ENCODE results near the gene COLEC11. TPM values are rescaled to one million over a fixed set of nuclear protein-coding genes. Genes with fewer than 3 reads are reported as not detected.

Gene COLEC11
- total and polyA plus RNA-seq, 9 of the 15 experiments (the other 6 are each of a cell fraction or from before 2014, with no cell fraction given): 0.32 to 4.3 (median 1.8) TPM

- no peaks in the 10 kb centered on the region for H3K27me3 ChIP-seq (ENCODE audit: control insufficient read depth in 2 of 2, insufficient read depth in 2 of 2, low read length in 2 of 2)
- H3K4me2 ChIP-seq (ENCODE audit: insufficient read depth, low read length): peak overlapping the region; percentile 75
- FAIRE-seq: no peak
- peaks cover 9% of the 10 kb centered on the region; the same call in 1 of the 2 replicates for H3K9me3 ChIP-seq (replicated peaks; ENCODE audit: control insufficient read depth, insufficient read depth, low read depth, low read length)
- no TSS peak for BruUV-seq (replicated peaks)
- intact Hi-C loops (cut with micrococcal nuclease): no loop called here
- peaks cover 18 to 69% of the 10 kb centered on the region in 2 experiments for H3K4me1 ChIP-seq (replicated peaks in 1 of 2; ENCODE audit: control insufficient read depth in 2 of 2, insufficient read depth in 2 of 2, low read length in 2 of 2)
- no peaks in the 10 kb centered on the region for H3K36me3 ChIP-seq (ENCODE audit: control insufficient read depth, insufficient read depth, low read length)
- H3K79me2 ChIP-seq (ENCODE audit: control insufficient read depth, insufficient read depth, low read length): peaks cover 3% of the 10 kb centered on the region; the same call in 1 of the 3 replicates
- 71% methylated on average over 24 of the region's 25 CpGs for WGBS (ENCODE audit: insufficient coverage, low coverage, missing lambda C conversion rate)
- peak overlapping the region; percentile 53; the same call in 1 of the 3 replicates for H3K27ac ChIP-seq (ENCODE audit: extremely low read depth, low read depth, low read length)
- H2AFZ ChIP-seq (ENCODE audit: low read depth, low read length): peak overlapping the region; percentile 89
- TF ChIP-seq TFAP4 (CRISPR knock-in tag; IDR thresholded peaks at IDR 0.05; ENCODE audit: borderline replicate concordance) (0 out of 2 replicates have a peak, but pooled peaks have one; percentile 25), RFX7 (CRISPR knock-in tag; IDR thresholded peaks at IDR 0.05) (no peak)
- CTCF ChIA-PET (ENCODE audit: low intra/inter-chr PET ratio): no interaction called here
- no peaks in the 10 kb centered on the region for H3K9me1 ChIP-seq (ENCODE audit: control insufficient read depth, insufficient read depth, low read length)
- POLR2A ChIA-PET: interaction anchor here (1.4 to 2.3 kb wide), 3 partner anchors 16 to 27 kb away, joined by 3 to 11 read pairs (median 6); no protein-coding TSS in a partner anchor
- H3K9ac ChIP-seq (ENCODE audit: insufficient read depth in 1 of 2, low read depth in 2 of 2, low read length in 2 of 2): peak overlapping the region in 1 of 2 experiments; percentile 27; a peak in 3 of 4 replicates
- in situ Hi-C loops (cut with MboI): no loop called here
- peak overlapping the region; percentile 29; the same call in 1 of the 2 replicates for H3K4me3 ChIP-seq
- H4K20me1 ChIP-seq (replicated peaks; ENCODE audit: control insufficient read depth, insufficient read depth, low read length): no peaks in the 10 kb centered on the region
- peak; percentile 11; the same call in 1 of the 3 replicates for ATAC-seq
- DNase-seq (ENCODE audit: extremely low read depth in 1 of 4, low spot score in 3 of 4): no peak
These were observed 7.8 kb downstream of the COLEC11 start for GRCh38 chr2:3602553-3603339.
